NT2/D1 (cell line): Measurements from ENCODE around the gene EIF2S1.

Experiments
- SUZ12 ChIP-seq: IDR thresholded peaks from 2 replicates; pipeline ENCODE4 v1.6.1; 2011; ENCODE audit not compliant: insufficient read length, insufficient read depth; ENCODE audit errors: extremely low read depth
- YY1 ChIP-seq: IDR thresholded peaks from 2 replicates; pipeline ENCODE4 v1.6.1; 2011; ENCODE audit not compliant: insufficient read length, insufficient read depth
- ZNF274 ChIP-seq: IDR thresholded peaks from 2 replicates; pipeline ENCODE4 v1.6.1; 2011; ENCODE audit warnings: mild to moderate bottlenecking, low read depth, low read length

GRCh38 chr14:67395086-67395875, 35.2 kb downstream of the EIF2S1 start:
- TF ChIP-seq ZNF274 (no peak), YY1 (no peak), SUZ12 (no peak)
